ENCODE measurements around the gene GIGYF1. TPM values are rescaled to one million over a fixed set of nuclear protein-coding genes. Genes with fewer than 3 reads are reported as not detected.
A peak's percentile ranks its signal among the peaks of the same experiment; 100 is the strongest.

The GIGYF1 gene
- total RNA-seq, 1 donor from 2014 or later, result 23.5 TPM

DNA sequence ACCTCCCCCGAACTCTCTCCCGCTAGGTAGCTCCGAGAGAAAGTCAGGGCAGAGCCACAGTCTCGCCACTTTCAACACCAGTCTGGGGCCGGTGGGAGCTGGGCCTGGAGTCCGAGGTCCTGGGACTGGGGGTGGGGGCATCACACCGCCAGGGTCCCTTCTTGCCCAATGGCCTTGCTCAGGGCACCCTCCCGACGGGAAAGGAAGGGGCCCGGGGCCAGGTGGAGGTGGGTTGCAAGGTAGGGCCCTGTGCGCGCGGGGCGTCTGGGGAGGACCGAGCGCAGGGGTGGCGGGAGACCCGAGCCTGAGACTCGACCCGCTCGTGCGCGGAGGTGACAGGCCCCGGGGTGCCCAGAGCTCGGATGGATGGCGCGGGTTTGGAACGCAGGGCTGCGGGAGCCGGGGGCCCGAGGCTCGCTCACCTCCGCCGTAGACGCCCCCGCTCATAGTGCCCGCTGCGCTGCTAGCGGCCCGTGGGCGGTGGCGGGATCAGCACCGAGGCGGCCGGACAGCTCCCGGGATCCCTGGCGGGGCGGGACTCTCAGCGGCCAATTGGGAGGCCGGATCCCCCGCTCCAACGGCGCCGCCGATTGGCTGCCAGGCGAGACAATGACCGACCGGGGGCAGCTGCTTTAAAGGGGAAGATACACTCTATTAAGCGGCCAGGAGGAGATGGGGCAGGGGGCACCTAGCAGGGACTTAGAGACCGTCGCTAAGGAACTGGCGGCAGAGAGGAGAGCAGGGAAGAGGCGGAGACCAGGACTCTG is 38.0 kb downstream of the GIGYF1 start, which contains the start of gene ACTL6B:
TSS of gene ACTL6B (minus strand) at position 541 of the 767 bp plus-strand sequence. CDS start at position 447, 94 bp downstream.
- peak; percentile 80 for ATAC-seq (ENCODE audit: poor library complexity)
- intact Hi-C loops (cut with DNase I), result no loop called here
- DNase-seq, result peak; percentile 70

- intact Hi-C loops (cut with DNase I), result no loop called here
- ATAC-seq (ENCODE audit: poor library complexity), result no peak
- DNase-seq, result no peak
Observed at GRCh38 chr7:100654908-100655831, 38.9 kb downstream of the GIGYF1 start.

DNA sequence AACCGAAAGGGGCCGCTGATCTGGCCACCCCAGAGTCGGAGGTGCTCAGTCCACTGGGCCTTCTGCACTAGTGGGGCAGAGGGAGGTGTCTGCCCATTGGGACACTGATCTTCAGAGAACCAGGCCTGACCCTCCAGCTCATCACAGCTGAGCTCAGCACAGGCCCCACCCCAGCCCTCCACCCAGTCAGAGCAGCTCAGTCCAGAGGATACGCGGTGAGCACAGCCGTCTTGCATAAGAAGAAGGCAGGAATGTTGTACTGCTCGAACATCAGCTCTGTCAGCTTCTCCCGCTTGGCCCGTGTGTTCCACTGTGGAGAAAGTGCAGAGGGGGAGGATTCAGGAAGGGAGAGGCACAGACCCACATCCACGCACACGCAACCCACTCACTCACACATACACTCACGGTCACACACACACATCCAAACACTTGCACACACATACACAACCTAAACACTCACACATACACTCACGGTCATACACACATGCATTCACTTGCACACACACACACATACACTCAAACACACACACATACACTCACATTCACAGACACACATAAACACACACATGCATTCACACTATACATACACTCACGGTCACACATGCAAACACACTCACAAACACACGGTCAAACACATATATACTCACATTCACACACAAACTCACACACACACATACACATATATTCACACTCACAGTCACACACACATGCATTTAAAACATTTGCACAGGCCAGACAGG is 44.1 kb downstream of the GIGYF1 start:
- intact Hi-C loops (cut with DNase I), result no loop called here
- ATAC-seq (ENCODE audit: poor library complexity) (no peak), DNase-seq (no peak)

DNA sequence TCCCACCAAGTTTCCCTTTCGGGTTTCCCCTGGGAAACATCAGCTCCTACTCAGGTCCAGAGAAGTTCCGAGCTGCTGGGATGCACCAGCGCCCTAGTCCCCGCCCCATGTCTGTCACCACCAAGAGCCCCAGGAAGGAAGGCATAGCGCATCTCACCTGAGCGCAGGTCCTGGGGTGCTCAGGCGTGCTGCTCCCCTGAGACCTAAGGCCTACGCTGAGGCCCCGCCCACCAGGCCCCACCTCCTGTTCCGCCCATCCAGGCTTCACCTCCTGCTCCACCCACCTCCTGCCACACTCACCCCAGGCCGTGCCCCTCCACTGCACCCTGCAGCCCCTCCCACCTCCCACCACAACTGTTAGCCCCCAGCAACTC is 51.5 kb downstream of the GIGYF1 start:
- intact Hi-C loops (cut with DNase I), result no loop called here
- no peak for ATAC-seq (ENCODE audit: poor library complexity)
- no peak for DNase-seq

GRCh38 chr7:100641860-100642533 is 52.1 kb downstream of the GIGYF1 start:
- intact Hi-C loops (cut with DNase I), result no loop called here
- no peak for DNase-seq
- no peak for ATAC-seq (ENCODE audit: poor library complexity)

GRCh38 chr7:100641463-100641859 is 52.6 kb downstream of the GIGYF1 start, which contains the start of gene TFR2:
Gene TFR2, minus strand, starts transcription at chr7:100641552. Its CDS starts 43 bp downstream, at chr7:100641509.
- intact Hi-C loops (cut with DNase I), result no loop called here
- DNase-seq, result no peak
- ATAC-seq (ENCODE audit: poor library complexity), result no peak

GRCh38 chr7:100640517-100641440 is 53.3 kb downstream of the GIGYF1 start:
- no peak for DNase-seq
- ATAC-seq (ENCODE audit: poor library complexity), result no peak
- intact Hi-C loops (cut with DNase I), result no loop called here

- DNase-seq (no peak), ATAC-seq (ENCODE audit: poor library complexity) (no peak)
- intact Hi-C loops (cut with DNase I), result no loop called here
Observed at GRCh38 chr7:100639995-100640516, 54.0 kb downstream of the GIGYF1 start.

GRCh38 chr7:100632951-100633717 is 60.9 kb downstream of the GIGYF1 start:
- DNase-seq (peak; percentile 62), ATAC-seq (ENCODE audit: poor library complexity) (peak; percentile 68)
- intact Hi-C loops (cut with DNase I), result no loop called here

GRCh38 chr7:100630066-100630465 is 64.0 kb downstream of the GIGYF1 start:
- no peak for ATAC-seq (ENCODE audit: poor library complexity)
- no peak for DNase-seq
- intact Hi-C loops (cut with DNase I), result no loop called here

Other genes with a start within 250 kb of the GIGYF1 start
- 0.81 TPM for gene SPACDR, start 230.0 kb downstream of the GIGYF1 start, total RNA-seq
- gene TSC22D4, start 215.0 kb downstream of the GIGYF1 start, total RNA-seq, result 47.4 TPM
- gene NYAP1, start 210.3 kb downstream of the GIGYF1 start, total RNA-seq, result 0.16 TPM
- gene AGFG2, start 155.0 kb downstream of the GIGYF1 start, total RNA-seq, result 19.8 TPM
- 0.54 TPM for gene SAP25, start 120.3 kb downstream of the GIGYF1 start, total RNA-seq
- 22.8 TPM for gene LRCH4, start 108.1 kb downstream of the GIGYF1 start, total RNA-seq
- gene FBXO24, start 107.9 kb downstream of the GIGYF1 start, total RNA-seq, result 0.35 TPM
- gene PCOLCE, start 91.9 kb downstream of the GIGYF1 start, total RNA-seq, result 42.2 TPM
- gene MOSPD3, start 81.7 kb downstream of the GIGYF1 start, total RNA-seq, result 9.3 TPM
- 0.13 TPM for gene TFR2, start 52.7 kb downstream of the GIGYF1 start, total RNA-seq
- not detected for gene ACTL6B, start 37.8 kb downstream of the GIGYF1 start, total RNA-seq
- gene GNB2, start 20.5 kb downstream of the GIGYF1 start, total RNA-seq, result 101 TPM
- gene POP7, start 11.9 kb upstream of the GIGYF1 start, total RNA-seq, result 27.1 TPM
- gene EPO, start 26.2 kb upstream of the GIGYF1 start, total RNA-seq, result not detected
- gene ZAN, start 39.3 kb upstream of the GIGYF1 start, total RNA-seq, result not detected
- gene EPHB4, start 133.3 kb upstream of the GIGYF1 start, total RNA-seq, result 22.1 TPM
- 10.2 TPM for gene SLC12A9, start 158.5 kb upstream of the GIGYF1 start, total RNA-seq
- gene TRIP6, start 173.1 kb upstream of the GIGYF1 start, total RNA-seq, result 12.6 TPM
- 61.1 TPM for gene SRRT, start 180.9 kb upstream of the GIGYF1 start, total RNA-seq
- 2.2 TPM for gene UFSP1, start 195.5 kb upstream of the GIGYF1 start, total RNA-seq
- gene ACHE, start 201.6 kb upstream of the GIGYF1 start, total RNA-seq, result 0.65 TPM

Data from Right ventricle myocardium superior (tissue), 1 donor.